Activated CD4-positive, alpha-beta T cell treated with anti-CD3 and anti-CD28 coated beads, Interleukin-2, amount 10 ng/mL, durations not matched to agents 24 days and 14 days (primary cell): ENCODE measurements around the gene GRK4. TPM values are rescaled to one million over a fixed set of nuclear protein-coding genes. Genes with fewer than 3 reads are reported as not detected.

Experiments
- DNase-seq: peaks from one replicate; pipeline ENCODE4 v3.0.0; 2022
- H3K27ac Mint-ChIP-seq: one replicate; pipeline ENCODE4 v1.8.0; 2022; ENCODE audit warnings: mild to moderate bottlenecking, mixed read lengths
- H3K27me3 Mint-ChIP-seq: one replicate; pipeline ENCODE4 v1.8.0; 2022; ENCODE audit warnings: mixed read lengths
- H3K36me3 Mint-ChIP-seq: one replicate; pipeline ENCODE4 v1.8.0; 2022; ENCODE audit warnings: low read depth, mild to moderate bottlenecking, mixed read lengths
- H3K4me1 Mint-ChIP-seq: one replicate; pipeline ENCODE4 v1.8.0; 2021; ENCODE audit warnings: mixed read lengths
- H3K4me3 Mint-ChIP-seq: one replicate; pipeline ENCODE4 v1.8.0; 2022; ENCODE audit warnings: mild to moderate bottlenecking, moderate library complexity, mixed read lengths
- H3K9me3 Mint-ChIP-seq: one replicate; pipeline ENCODE4 v1.8.0; 2021; ENCODE audit warnings: mixed read lengths
- intact Hi-C: fragments of 100-400 bp; cut with micrococcal nuclease; formaldehyde crosslinking; loops from one replicate; pipeline ENCODE4 v1.15.1; 2023
- total RNA-seq: library from RNA; stranded (reverse); gene quantifications from 2 replicates; pipeline ENCODE4 v1.2.3, GENCODE V29; 2022

The GRK4 gene
- total RNA-seq, 1 donor from 2014 or later: 4.6 TPM

DNA sequence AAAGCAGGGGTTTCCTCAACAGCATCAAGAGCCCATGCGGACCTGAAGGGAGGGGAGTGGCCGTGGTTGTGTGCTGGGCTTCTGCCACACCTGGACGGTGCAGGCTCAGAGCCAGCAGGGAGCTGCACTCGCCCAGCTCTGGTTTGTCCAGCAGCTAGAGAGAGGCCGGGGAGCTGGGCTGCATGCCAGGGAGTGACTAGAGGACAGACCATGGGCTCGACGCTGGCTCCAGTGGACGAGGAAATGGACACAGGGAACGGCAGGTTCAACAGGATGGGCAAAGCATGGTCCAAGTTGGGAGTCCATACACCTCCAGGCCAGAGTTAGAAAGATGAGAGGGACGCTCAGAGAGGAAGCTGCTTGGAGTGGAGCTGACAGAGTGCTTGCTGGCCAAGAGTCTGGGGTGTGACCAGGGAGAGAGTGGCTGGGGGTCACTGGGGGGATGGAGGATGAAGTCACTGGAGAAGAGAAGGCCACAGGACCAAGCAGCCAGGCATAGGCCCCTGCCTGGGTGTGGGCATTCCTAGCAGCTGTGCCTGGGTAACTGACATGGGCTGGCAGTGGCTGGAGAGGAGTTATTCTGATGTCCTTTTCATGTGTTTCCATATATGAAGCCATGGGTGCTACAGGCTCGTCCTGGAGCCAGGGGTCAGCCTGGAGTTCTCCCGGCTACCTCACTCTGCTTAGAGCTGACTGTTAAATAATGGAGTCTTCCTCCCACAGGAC lies 68.1 kb downstream of the GRK4 start:
- no peak for DNase-seq
- Mint-ChIP-seq H3K27me3 (peaks cover 9% of the 10 kb centered on the region), H3K9me3 (no peaks in the 10 kb centered on the region), H3K4me1 (no peaks in the 10 kb centered on the region), H3K4me3 (no peak overlapping the region), H3K36me3 (no peaks in the 10 kb centered on the region), H3K27ac (no peak overlapping the region)
- intact Hi-C loops: no loop called here

GRCh38 chr4:3034231-3034630 lies 70.9 kb downstream of the GRK4 start:
- Mint-ChIP-seq H3K9me3 (no peaks in the 10 kb centered on the region), H3K36me3 (no peaks in the 10 kb centered on the region), H3K4me1 (peaks cover 19% of the 10 kb centered on the region), H3K27ac (no peak overlapping the region), H3K4me3 (no peak overlapping the region), H3K27me3 (peaks cover 15% of the 10 kb centered on the region)
- intact Hi-C loops: no loop called here
- DNase-seq: no peak

GRCh38 chr4:3035249-3035648 lies 71.9 kb downstream of the GRK4 start:
- Mint-ChIP-seq H3K9me3 (no peaks in the 10 kb centered on the region), H3K4me1 (peaks cover 19% of the 10 kb centered on the region), H3K27me3 (peaks cover 15% of the 10 kb centered on the region), H3K4me3 (no peak overlapping the region), H3K27ac (no peak overlapping the region), H3K36me3 (no peaks in the 10 kb centered on the region)
- DNase-seq: no peak
- intact Hi-C loops: no loop called here

DNA sequence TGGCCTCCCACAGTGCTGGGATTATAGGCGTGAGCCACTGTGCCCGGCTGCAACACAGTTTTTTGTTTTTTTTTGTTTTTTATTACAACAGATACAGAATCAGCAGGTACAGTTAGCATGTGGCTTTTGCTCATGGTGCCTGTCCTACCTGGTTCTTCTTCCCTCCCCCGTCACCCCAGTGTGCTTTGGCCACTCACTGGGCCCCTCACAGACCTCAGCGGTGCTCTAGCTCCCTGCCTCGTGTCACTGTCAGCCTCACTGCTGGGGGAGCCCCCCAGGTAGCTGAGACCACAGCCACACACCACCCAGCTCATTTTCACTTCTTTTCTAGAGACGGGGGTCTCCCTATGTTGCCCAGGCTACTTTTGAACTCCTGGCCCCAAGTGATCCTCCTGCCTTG lies 72.3 kb downstream of the GRK4 start:
- no peak for DNase-seq
- Mint-ChIP-seq H3K4me1 (peaks cover 22% of the 10 kb centered on the region), H3K36me3 (no peaks in the 10 kb centered on the region), H3K27ac (no peak overlapping the region), H3K4me3 (no peak overlapping the region), H3K9me3 (no peaks in the 10 kb centered on the region), H3K27me3 (peaks cover 15% of the 10 kb centered on the region)
- intact Hi-C loops: no loop called here

- Mint-ChIP-seq H3K4me1 (peaks cover 25% of the 10 kb centered on the region), H3K36me3 (no peaks in the 10 kb centered on the region), H3K9me3 (no peaks in the 10 kb centered on the region), H3K4me3 (no peak overlapping the region), H3K27me3 (peaks cover 15% of the 10 kb centered on the region), H3K27ac (no peak overlapping the region)
- no peak for DNase-seq
- intact Hi-C loops: no loop called here
Observed at GRCh38 chr4:3036131-3036952, 73.0 kb downstream of the GRK4 start.

DNA sequence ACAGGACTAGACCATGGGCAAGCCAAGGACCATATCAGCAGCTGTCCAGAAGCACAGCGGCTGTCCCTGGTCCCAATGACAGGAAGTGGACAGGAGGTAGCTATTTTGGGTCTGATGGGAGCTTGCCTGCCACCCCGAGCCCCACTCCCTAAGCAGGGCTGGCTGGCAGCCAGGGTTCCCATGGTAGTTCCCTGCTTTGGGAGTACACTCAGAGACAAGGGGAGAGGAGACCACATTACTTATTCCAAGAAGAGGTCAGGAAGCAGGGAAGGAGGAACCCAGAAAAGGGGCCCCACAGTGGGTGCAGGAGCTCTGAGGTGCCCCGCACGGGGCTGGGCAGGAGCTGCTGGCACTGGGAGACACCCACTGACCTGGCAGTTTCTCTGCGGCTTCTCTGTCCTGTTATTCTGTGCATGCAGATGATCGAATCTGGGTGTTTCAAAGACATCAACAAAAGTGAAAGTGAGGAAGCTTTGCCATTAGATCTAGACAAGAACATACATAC lies 74.6 kb downstream of the GRK4 start:
- peak overlapping the region; percentile 74 for H3K4me3 Mint-ChIP-seq
- no peaks in the 10 kb centered on the region for H3K9me3 Mint-ChIP-seq
- H3K27me3 Mint-ChIP-seq: peaks cover 10% of the 10 kb centered on the region
- no peaks in the 10 kb centered on the region for H3K36me3 Mint-ChIP-seq
- H3K27ac Mint-ChIP-seq: peak overlapping the region; percentile 58
- intact Hi-C loops: loop anchor here (1.0 kb wide), 5 partner anchors 7 to 274 kb away; no protein-coding TSS in a partner anchor
- peak; percentile 73 for DNase-seq
- H3K4me1 Mint-ChIP-seq: peaks cover 37% of the 10 kb centered on the region

DNA sequence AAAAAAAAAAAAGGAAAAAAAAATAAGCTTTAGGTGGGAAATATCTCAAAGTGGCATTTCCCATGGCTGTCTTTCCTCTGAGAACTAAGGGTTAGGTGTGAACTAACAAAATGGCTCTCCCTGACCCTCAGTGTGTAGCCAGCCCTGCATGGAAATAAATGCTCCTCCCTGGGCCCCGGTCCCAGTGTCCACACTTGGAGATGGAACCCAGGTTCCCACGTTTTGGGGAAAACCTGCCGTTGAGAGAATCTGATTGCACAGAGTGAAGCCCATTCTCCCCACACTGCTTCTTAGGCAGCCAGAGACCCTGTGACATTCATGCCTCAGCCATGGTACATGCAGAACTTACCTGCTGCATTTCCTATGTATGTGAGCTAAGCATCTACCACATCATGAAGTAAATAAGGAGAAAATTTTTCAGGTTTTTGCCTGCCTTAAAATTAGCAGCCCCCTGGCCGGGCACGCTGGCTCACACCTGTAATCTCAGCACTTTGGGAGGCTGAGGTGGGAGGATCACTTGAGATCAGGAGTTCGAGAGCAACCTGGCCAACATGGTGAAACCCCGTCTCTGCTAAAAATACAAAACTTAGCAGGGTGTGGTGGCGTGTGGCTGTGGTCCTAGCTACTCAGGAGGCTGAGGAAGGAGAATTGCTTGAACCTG lies 76.5 kb downstream of the GRK4 start:
- H3K9me3 Mint-ChIP-seq: no peaks in the 10 kb centered on the region
- intact Hi-C loops: loop anchor here (10.0 kb wide), 1 partner anchor 295 kb away; no protein-coding TSS in a partner anchor
- peaks cover 46% of the 10 kb centered on the region for H3K4me1 Mint-ChIP-seq
- H3K27ac Mint-ChIP-seq: no peak overlapping the region
- no peak overlapping the region for H3K4me3 Mint-ChIP-seq
- no peaks in the 10 kb centered on the region for H3K36me3 Mint-ChIP-seq
- DNase-seq: no peak
- peaks cover 10% of the 10 kb centered on the region for H3K27me3 Mint-ChIP-seq

DNA sequence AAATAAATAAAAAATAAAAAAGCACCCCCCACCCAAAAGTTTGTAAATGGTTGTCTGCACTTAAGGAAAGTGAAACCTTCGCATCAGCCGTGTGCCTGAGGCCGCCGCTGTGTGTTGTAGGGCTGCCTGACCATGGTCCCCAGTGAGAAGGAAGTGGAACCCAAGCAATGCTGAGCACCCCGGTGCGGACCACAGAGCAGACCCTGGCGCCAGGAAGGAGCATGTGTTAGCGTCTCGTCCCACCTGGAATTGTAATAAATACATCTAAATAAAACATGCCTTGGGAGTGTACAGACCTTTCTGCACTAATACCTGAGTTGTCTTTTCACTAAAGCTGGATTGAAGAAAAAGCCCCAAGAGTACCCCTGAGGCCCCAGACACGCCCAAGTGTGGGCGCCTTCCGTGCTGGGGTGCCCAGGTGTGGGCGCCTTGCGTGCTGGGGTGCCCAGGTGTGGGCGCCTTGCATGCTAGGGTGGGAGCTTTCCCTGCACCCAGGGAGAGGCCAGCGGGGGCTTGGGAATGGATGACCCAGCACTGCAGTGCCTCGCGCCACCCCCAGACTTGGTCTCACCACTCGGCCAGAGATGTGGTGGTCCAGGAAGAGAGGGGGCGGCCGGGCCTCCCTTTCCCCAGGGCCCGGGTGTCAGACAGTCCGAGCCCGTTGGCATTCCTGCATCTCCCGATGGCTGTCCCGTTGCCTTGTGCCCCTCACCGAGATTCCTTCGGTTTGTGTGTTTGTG lies 77.3 kb downstream of the GRK4 start:
- DNase-seq: no peak
- peak overlapping the region; percentile 89 for H3K27ac Mint-ChIP-seq
- H3K9me3 Mint-ChIP-seq: peaks cover 5% of the 10 kb centered on the region
- H3K4me3 Mint-ChIP-seq: peak overlapping the region; percentile 86
- H3K36me3 Mint-ChIP-seq: peaks cover 4% of the 10 kb centered on the region
- intact Hi-C loops: loop anchor here (10.0 kb wide), 1 partner anchor 296 kb away; no protein-coding TSS in a partner anchor
- peaks cover 54% of the 10 kb centered on the region for H3K4me1 Mint-ChIP-seq
- peaks cover 10% of the 10 kb centered on the region for H3K27me3 Mint-ChIP-seq

DNA sequence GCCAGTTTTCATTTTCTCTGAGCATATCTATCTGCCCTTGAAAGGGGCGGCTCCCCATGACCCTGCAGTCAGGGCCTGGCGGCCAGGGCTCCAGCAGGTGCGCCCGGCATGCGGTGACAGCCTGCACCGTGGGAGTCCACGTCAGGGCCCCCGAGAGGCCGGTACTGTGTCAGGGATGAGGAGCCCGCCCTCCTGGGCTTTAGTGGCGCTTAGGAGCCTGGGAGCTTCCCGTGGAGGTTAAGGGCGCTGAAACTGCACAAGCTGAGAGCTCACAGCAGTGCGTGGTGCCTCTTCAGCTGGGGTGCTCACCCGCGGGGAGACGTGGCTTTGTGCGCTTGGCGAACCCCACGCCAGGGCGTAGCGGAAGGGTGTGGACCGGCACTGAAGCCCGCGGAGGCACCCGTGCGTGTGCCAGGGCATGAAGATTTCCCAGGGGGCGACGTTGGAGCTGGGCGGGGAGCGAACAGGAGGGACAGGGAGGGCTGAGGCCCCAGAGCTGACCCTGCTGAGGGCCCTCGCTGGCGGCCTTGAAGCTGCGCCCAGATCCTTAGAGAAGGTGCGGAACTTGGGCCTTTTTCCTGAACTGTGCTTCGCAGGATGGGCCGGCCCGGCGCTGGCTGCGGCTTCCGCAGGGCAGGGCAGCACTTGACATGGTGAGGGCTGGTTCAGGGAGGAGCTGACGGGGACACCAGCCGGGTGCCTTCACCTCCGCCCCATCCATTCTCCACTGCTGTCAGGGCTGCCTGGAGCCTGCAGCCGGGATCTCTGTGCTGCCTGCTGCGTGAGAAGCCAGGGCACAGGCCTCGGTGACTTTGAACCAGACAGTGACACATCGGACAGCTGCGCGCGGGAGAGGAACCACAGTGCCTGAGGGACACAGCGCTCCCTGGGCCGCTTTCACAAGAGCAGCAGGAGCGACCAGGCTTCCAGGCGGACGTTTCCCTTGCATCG lies 78.1 kb downstream of the GRK4 start:
- intact Hi-C loops: loop anchor here (10.0 kb wide), 1 partner anchor 297 kb away; no protein-coding TSS in a partner anchor
- peaks cover 6% of the 10 kb centered on the region for H3K36me3 Mint-ChIP-seq
- peak overlapping the region; percentile 86 for H3K4me3 Mint-ChIP-seq
- peak; percentile 84 for DNase-seq
- H3K27ac Mint-ChIP-seq: peak overlapping the region; percentile 89
- peaks cover 61% of the 10 kb centered on the region for H3K4me1 Mint-ChIP-seq
- peaks cover 7% of the 10 kb centered on the region for H3K9me3 Mint-ChIP-seq
- peaks cover 6% of the 10 kb centered on the region for H3K27me3 Mint-ChIP-seq

DNA sequence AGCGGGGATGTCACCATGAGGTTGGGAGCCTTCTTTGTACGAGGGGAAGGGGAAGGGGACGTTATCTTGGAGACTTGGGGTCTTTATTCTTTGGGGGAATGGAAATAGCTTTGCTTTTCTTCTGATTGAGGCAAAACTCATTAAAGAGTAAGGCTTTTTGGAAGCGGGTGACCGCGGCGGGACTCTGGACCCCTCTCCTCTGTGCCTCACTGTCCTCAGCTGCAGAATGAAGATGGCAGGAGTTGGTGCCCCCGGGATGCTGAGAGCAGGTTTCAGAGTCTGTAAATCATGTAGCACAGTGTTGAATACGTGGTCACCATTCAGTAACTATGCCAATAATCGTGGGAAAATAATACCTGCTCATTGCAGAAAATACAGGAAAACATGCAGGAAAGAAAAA lies 78.9 kb downstream of the GRK4 start:
- H3K27ac Mint-ChIP-seq: peak overlapping the region; percentile 89
- peaks cover 3% of the 10 kb centered on the region for H3K27me3 Mint-ChIP-seq
- H3K4me3 Mint-ChIP-seq: peak overlapping the region; percentile 86
- peaks cover 58% of the 10 kb centered on the region for H3K4me1 Mint-ChIP-seq
- peaks cover 6% of the 10 kb centered on the region for H3K36me3 Mint-ChIP-seq
- DNase-seq: no peak
- intact Hi-C loops: loop anchor here (10.0 kb wide), 1 partner anchor 297 kb away; no protein-coding TSS in a partner anchor
- peaks cover 7% of the 10 kb centered on the region for H3K9me3 Mint-ChIP-seq

GRCh38 chr4:3043282-3044020 lies 80.1 kb downstream of the GRK4 start:
- Mint-ChIP-seq H3K36me3 (peaks cover 6% of the 10 kb centered on the region), H3K9me3 (peaks cover 7% of the 10 kb centered on the region), H3K4me1 (peaks cover 57% of the 10 kb centered on the region), H3K27me3 (no peaks in the 10 kb centered on the region), H3K27ac (no peak overlapping the region), H3K4me3 (no peak overlapping the region)
- no peak for DNase-seq
- intact Hi-C loops: loop anchor here (10.0 kb wide), 1 partner anchor 299 kb away; no protein-coding TSS in a partner anchor
